Endothelial cell of umbilical vein (primary cell): Measurements from ENCODE around the gene SPATA3. TPM values are rescaled to one million over a fixed set of nuclear protein-coding genes. Genes with fewer than 3 reads are reported as not detected.

Source experiments
- BruUV-seq: library from RNA; stranded (reverse); fragments of 400-500 nt; replicated peaks from 2 replicates; lab custom pipeline; 2021; lab: Mats Ljungman, UMichigan
- CTCF ChIA-PET: fragments of 300-600, 350-600 bp; sonication (Branson Sonifier 250); formaldehyde crosslinking; loops from one replicate; lab custom pipeline; 2021; ENCODE audit warnings: antibody characterized with exemption, inconsistent platforms; lab: Charles Lee
- POLR2A ChIA-PET: fragments of 300-600, 350-600 bp; sonication (Branson Sonifier 250); formaldehyde crosslinking; loops from one replicate; lab custom pipeline; 2021; ENCODE audit warnings: antibody characterized with exemption, inconsistent platforms; lab: Charles Lee
- DNase-seq: peaks from one replicate; pipeline ENCODE4 v3.0.0-alpha.2; 2011; ENCODE audit warnings: low read depth, low spot score
- FAIRE-seq: peaks from 2 replicates; lab custom pipeline; 2011; peaks lifted over from hg19 to GRCh38; lab: Jason Lieb, UNC
- H2AFZ ChIP-seq: 2 replicates; pipeline ENCODE4 v1.6.0; 2012; ENCODE audit warnings: low read depth, low read length, control low read depth, inconsistent platforms
- H3K27ac ChIP-seq: 2 replicates; pipeline ENCODE4 v1.5.1; 2011; ENCODE audit warnings: low read depth, mild to moderate bottlenecking, control low read depth, low read length, moderate library complexity; ENCODE audit not compliant: insufficient read depth
- H3K27me3 ChIP-seq, 2 experiments: 2 replicates each; pipeline versions ENCODE4 v1.6.0 to v1.6.1; 2011; ENCODE audit warnings: low read length in 2 of 2, mixed read lengths in 1 of 2; ENCODE audit not compliant: control insufficient read depth in 2 of 2, insufficient read depth in 2 of 2
- H3K36me3 ChIP-seq, 2 experiments: 2 replicates in 1 of 2; 3 replicates in 1 of 2; pipeline ENCODE4 v1.5.1; 2011; ENCODE audit warnings: low read length in 2 of 2, mild to moderate bottlenecking in 1 of 2, moderate library complexity in 1 of 2; ENCODE audit not compliant: control insufficient read depth in 2 of 2, insufficient read depth in 2 of 2; ENCODE audit errors: extremely low read depth in 1 of 2
- H3K4me1 ChIP-seq: 3 replicates; pipeline ENCODE4 v1.5.1; 2011; ENCODE audit warnings: mild to moderate bottlenecking, low read length; ENCODE audit not compliant: control insufficient read depth, insufficient read depth; ENCODE audit errors: extremely low read depth
- H3K4me2 ChIP-seq: 2 replicates; pipeline ENCODE4 v1.6.1; 2011; ENCODE audit warnings: low read length, control low read depth, mixed read lengths; ENCODE audit not compliant: insufficient read depth
- H3K4me3 ChIP-seq, 3 experiments: fragments of 200-600 bp in 1 of 3; sonication (generic), shearing (Covaris generic) in 1 of 3; replicated peaks in 1 of 3; 2 replicates each; pipeline ENCODE4 v1.5.1; 2011 to 2016; ENCODE audit warnings: control low read depth in 3 of 3, low read length in 3 of 3, mild to moderate bottlenecking in 2 of 3, inconsistent platforms in 1 of 3, low read depth in 1 of 3, moderate library complexity in 1 of 3; ENCODE audit not compliant: insufficient read depth in 1 of 3
- H3K79me2 ChIP-seq: 2 replicates; pipeline ENCODE4 v1.6.0; 2012; ENCODE audit warnings: low read length, inconsistent platforms; ENCODE audit not compliant: control insufficient read depth, insufficient read depth
- H3K9ac ChIP-seq: replicated peaks from 2 replicates; pipeline ENCODE3; 2011; ENCODE audit warnings: low read length, control low read depth; ENCODE audit not compliant: insufficient read depth; ENCODE audit errors: extremely low read depth
- H3K9me1 ChIP-seq: replicated peaks from 3 replicates; pipeline ENCODE4 v1.6.0; 2011; ENCODE audit warnings: mild to moderate bottlenecking, low read length; ENCODE audit not compliant: control insufficient read depth, insufficient read depth; ENCODE audit errors: extremely low read depth
- H3K9me3 ChIP-seq: replicated peaks from 2 replicates; pipeline ENCODE4 v1.5.1; 2012; ENCODE audit warnings: low read length, inconsistent platforms; ENCODE audit not compliant: control insufficient read depth, insufficient read depth
- H4K20me1 ChIP-seq: replicated peaks from 2 replicates; pipeline ENCODE3; 2011; ENCODE audit warnings: mild to moderate bottlenecking, low read length; ENCODE audit not compliant: control insufficient read depth, insufficient read depth; ENCODE audit errors: extremely low read depth
- CTCF ChIP-seq, 2 donors: IDR thresholded peaks; 1 replicate in 1 of 2; 2 replicates in 1 of 2; pipeline ENCODE4 v1.5.1; 2011; ENCODE audit warnings: low read length in 2 of 2, mild to moderate bottlenecking in 2 of 2, moderate library complexity in 2 of 2, control low read depth in 1 of 2, inconsistent platforms in 1 of 2, low read depth in 1 of 2; ENCODE audit not compliant: insufficient read depth in 1 of 2; ENCODE audit errors: extremely low read depth in 1 of 2
- EZH2 ChIP-seq: IDR thresholded peaks from 2 replicates; pipeline ENCODE4 v1.6.1; 2012; ENCODE audit warnings: borderline replicate concordance, low read depth, mild to moderate bottlenecking, moderate library complexity, low read length, inconsistent platforms; ENCODE audit not compliant: severe bottlenecking
- FOS ChIP-seq: IDR thresholded peaks from 2 replicates; pipeline ENCODE4 v1.6.1; 2011; ENCODE audit warnings: mild to moderate bottlenecking, low read length, moderate library complexity, borderline replicate concordance; ENCODE audit not compliant: insufficient read depth
- GATA2 ChIP-seq: IDR thresholded peaks from 2 replicates; pipeline ENCODE4 v1.7.0; 2011; ENCODE audit warnings: low read depth, mild to moderate bottlenecking, moderate library complexity, mixed read lengths, low read length; ENCODE audit not compliant: insufficient read length, insufficient read depth
- JUN ChIP-seq: IDR thresholded peaks from 2 replicates; pipeline ENCODE4 v1.6.1; 2011; ENCODE audit warnings: borderline replicate concordance, low read depth; ENCODE audit not compliant: insufficient read length, insufficient read depth
- MAX ChIP-seq: IDR thresholded peaks from 2 replicates; pipeline ENCODE4 v1.6.1; 2011; ENCODE audit not compliant: insufficient read depth, insufficient read length
- MYC ChIP-seq: IDR thresholded peaks from one replicate; pipeline ENCODE4 v1.6.1; 2011; ENCODE audit warnings: mild to moderate bottlenecking, low read depth, low read length
- POLR2A ChIP-seq: IDR thresholded peaks from 2 replicates; pipeline ENCODE4 v1.6.1; 2012; ENCODE audit warnings: low read depth, mild to moderate bottlenecking, control low read depth, low read length
- POLR2AphosphoS5 ChIP-seq: IDR thresholded peaks from 2 replicates; pipeline ENCODE4 v1.6.1; 2012; ENCODE audit warnings: low read depth, mild to moderate bottlenecking, control low read depth, low read length, moderate library complexity; ENCODE audit not compliant: insufficient read depth
- dilution Hi-C: fragments of 300-500 bp; cut with MboI; formaldehyde crosslinking; loops from one replicate; pipeline ENCODE4 v1.15.0; 2019; ENCODE audit warnings: low sequenced_read_pairs; ENCODE audit not compliant: extremely low pct_ligation_motif_present
- intact Hi-C: fragments of 100-400 bp; cut with micrococcal nuclease; formaldehyde crosslinking; loops from one replicate; pipeline ENCODE4 v1.10.0; 2022
- polyA plus RNA-seq, 4 experiments: library from polyadenylated mRNA; depleted of rRNA in 3 of 4; stranded (reverse) in 3 of 4; unstranded in 1 of 4; fragments of >200 nt; gene quantifications; 2 replicates each; pipeline versions ENCODE4 v1.2.1 to v1.2.3, GENCODE V29; 2011 to 2012; ENCODE audit warnings: missing spikeins in 1 of 4
- total RNA-seq: library from RNA; stranded (reverse); gene quantifications from 2 replicates; pipeline ENCODE4 v1.2.3, GENCODE V29; 2021

The SPATA3 gene
- total and polyA plus RNA-seq, 2 donors (not counting 3 experiments of a cell fraction or from before 2014, with no cell fraction given) = not detected

- Histone ChIP-seq H3K4me2 (no peak overlapping the region), H2AFZ (no peak overlapping the region), H3K36me3 (no peaks in the 10 kb centered on the region), H3K9me3 (no peaks in the 10 kb centered on the region), H3K9me1 (no peaks in the 10 kb centered on the region), H3K79me2 (no peaks in the 10 kb centered on the region), H3K4me3 (no peak overlapping the region), H4K20me1 (no peaks in the 10 kb centered on the region), H3K9ac (no peak overlapping the region), H3K27me3 (peaks cover 37 to 52% of the 10 kb centered on the region in 2 experiments), H3K27ac (no peak overlapping the region), H3K4me1 (no peaks in the 10 kb centered on the region)
- DNase-seq (no peak), FAIRE-seq (no peak)
- TF ChIP-seq POLR2AphosphoS5 (no peak), MAX (no peak), MYC (no peak), CTCF (IDR thresholded peaks at IDR 0.05; ENCODE audit: extremely low read depth in 1 of 2, insufficient read depth in 1 of 2, low read depth in 1 of 2, low read length in 2 of 2) (no peak), GATA2 (no peak), FOS (no peak), POLR2A (no peak), JUN (no peak), EZH2 (no peak)
- BruUV-seq = no TSS peak
- dilution Hi-C loops = no loop called here
- ChIA-PET CTCF (no interaction called here), POLR2A (interaction anchor here (0.5 kb wide), 1 partner anchor 1085 kb away, joined by 7 read pairs; no protein-coding TSS in a partner anchor)
- intact Hi-C loops = no loop called here
These were observed 43.4 kb downstream of the SPATA3 start for GRCh38 chr2:231039294-231039664.
